Endothelial cell of umbilical vein (primary cell): ENCODE measurements around the gene TREML1. TPM values are rescaled to one million over a fixed set of nuclear protein-coding genes. Genes with fewer than 3 reads are reported as not detected.

Experiments
- BruUV-seq: library from RNA; stranded (reverse); fragments of 400-500 nt; replicated peaks from 2 replicates; lab custom pipeline; 2021; lab: Mats Ljungman, UMichigan
- CTCF ChIA-PET: fragments of 300-600, 350-600 bp; sonication (Branson Sonifier 250); formaldehyde crosslinking; loops from one replicate; lab custom pipeline; 2021; ENCODE audit warnings: antibody characterized with exemption, inconsistent platforms; lab: Charles Lee
- POLR2A ChIA-PET: fragments of 300-600, 350-600 bp; sonication (Branson Sonifier 250); formaldehyde crosslinking; loops from one replicate; lab custom pipeline; 2021; ENCODE audit warnings: antibody characterized with exemption, inconsistent platforms; lab: Charles Lee
- DNase-seq: peaks from one replicate; pipeline ENCODE4 v3.0.0-alpha.2; 2011; ENCODE audit warnings: low read depth, low spot score
- FAIRE-seq: peaks from 2 replicates; lab custom pipeline; 2011; peaks lifted over from hg19 to GRCh38; lab: Jason Lieb, UNC
- H2AFZ ChIP-seq: 2 replicates; pipeline ENCODE4 v1.6.0; 2012; ENCODE audit warnings: low read depth, low read length, control low read depth, inconsistent platforms
- H3K27ac ChIP-seq: 2 replicates; pipeline ENCODE4 v1.5.1; 2011; ENCODE audit warnings: low read depth, mild to moderate bottlenecking, control low read depth, low read length, moderate library complexity; ENCODE audit not compliant: insufficient read depth
- H3K27me3 ChIP-seq, 2 experiments: 2 replicates each; pipeline versions ENCODE4 v1.6.0 to v1.6.1; 2011; ENCODE audit warnings: low read length in 2 of 2, mixed read lengths in 1 of 2; ENCODE audit not compliant: control insufficient read depth in 2 of 2, insufficient read depth in 2 of 2
- H3K36me3 ChIP-seq, 2 experiments: 2 replicates in 1 of 2; 3 replicates in 1 of 2; pipeline ENCODE4 v1.5.1; 2011; ENCODE audit warnings: low read length in 2 of 2, mild to moderate bottlenecking in 1 of 2, moderate library complexity in 1 of 2; ENCODE audit not compliant: control insufficient read depth in 2 of 2, insufficient read depth in 2 of 2; ENCODE audit errors: extremely low read depth in 1 of 2
- H3K4me1 ChIP-seq: 3 replicates; pipeline ENCODE4 v1.5.1; 2011; ENCODE audit warnings: mild to moderate bottlenecking, low read length; ENCODE audit not compliant: control insufficient read depth, insufficient read depth; ENCODE audit errors: extremely low read depth
- H3K4me2 ChIP-seq: 2 replicates; pipeline ENCODE4 v1.6.1; 2011; ENCODE audit warnings: low read length, control low read depth, mixed read lengths; ENCODE audit not compliant: insufficient read depth
- H3K4me3 ChIP-seq, 3 experiments: fragments of 200-600 bp in 1 of 3; sonication (generic), shearing (Covaris generic) in 1 of 3; replicated peaks in 1 of 3; 2 replicates each; pipeline ENCODE4 v1.5.1; 2011 to 2016; ENCODE audit warnings: control low read depth in 3 of 3, low read length in 3 of 3, mild to moderate bottlenecking in 2 of 3, inconsistent platforms in 1 of 3, low read depth in 1 of 3, moderate library complexity in 1 of 3; ENCODE audit not compliant: insufficient read depth in 1 of 3
- H3K79me2 ChIP-seq: 2 replicates; pipeline ENCODE4 v1.6.0; 2012; ENCODE audit warnings: low read length, inconsistent platforms; ENCODE audit not compliant: control insufficient read depth, insufficient read depth
- H3K9ac ChIP-seq: replicated peaks from 2 replicates; pipeline ENCODE3; 2011; ENCODE audit warnings: low read length, control low read depth; ENCODE audit not compliant: insufficient read depth; ENCODE audit errors: extremely low read depth
- H3K9me1 ChIP-seq: replicated peaks from 3 replicates; pipeline ENCODE4 v1.6.0; 2011; ENCODE audit warnings: mild to moderate bottlenecking, low read length; ENCODE audit not compliant: control insufficient read depth, insufficient read depth; ENCODE audit errors: extremely low read depth
- H3K9me3 ChIP-seq: replicated peaks from 2 replicates; pipeline ENCODE4 v1.5.1; 2012; ENCODE audit warnings: low read length, inconsistent platforms; ENCODE audit not compliant: control insufficient read depth, insufficient read depth
- H4K20me1 ChIP-seq: replicated peaks from 2 replicates; pipeline ENCODE3; 2011; ENCODE audit warnings: mild to moderate bottlenecking, low read length; ENCODE audit not compliant: control insufficient read depth, insufficient read depth; ENCODE audit errors: extremely low read depth
- EZH2 ChIP-seq: IDR thresholded peaks from 2 replicates; pipeline ENCODE4 v1.6.1; 2012; ENCODE audit warnings: borderline replicate concordance, low read depth, mild to moderate bottlenecking, moderate library complexity, low read length, inconsistent platforms; ENCODE audit not compliant: severe bottlenecking
- FOS ChIP-seq: IDR thresholded peaks from 2 replicates; pipeline ENCODE4 v1.6.1; 2011; ENCODE audit warnings: mild to moderate bottlenecking, low read length, moderate library complexity, borderline replicate concordance; ENCODE audit not compliant: insufficient read depth
- GATA2 ChIP-seq: IDR thresholded peaks from 2 replicates; pipeline ENCODE4 v1.7.0; 2011; ENCODE audit warnings: low read depth, mild to moderate bottlenecking, moderate library complexity, mixed read lengths, low read length; ENCODE audit not compliant: insufficient read length, insufficient read depth
- JUN ChIP-seq: IDR thresholded peaks from 2 replicates; pipeline ENCODE4 v1.6.1; 2011; ENCODE audit warnings: borderline replicate concordance, low read depth; ENCODE audit not compliant: insufficient read length, insufficient read depth
- MYC ChIP-seq: IDR thresholded peaks from one replicate; pipeline ENCODE4 v1.6.1; 2011; ENCODE audit warnings: mild to moderate bottlenecking, low read depth, low read length
- POLR2A ChIP-seq: IDR thresholded peaks from 2 replicates; pipeline ENCODE4 v1.6.1; 2012; ENCODE audit warnings: low read depth, mild to moderate bottlenecking, control low read depth, low read length
- POLR2AphosphoS5 ChIP-seq: IDR thresholded peaks from 2 replicates; pipeline ENCODE4 v1.6.1; 2012; ENCODE audit warnings: low read depth, mild to moderate bottlenecking, control low read depth, low read length, moderate library complexity; ENCODE audit not compliant: insufficient read depth
- dilution Hi-C: fragments of 300-500 bp; cut with MboI; formaldehyde crosslinking; loops from one replicate; pipeline ENCODE4 v1.15.0; 2019; ENCODE audit warnings: low sequenced_read_pairs; ENCODE audit not compliant: extremely low pct_ligation_motif_present
- intact Hi-C: fragments of 100-400 bp; cut with micrococcal nuclease; formaldehyde crosslinking; loops from one replicate; pipeline ENCODE4 v1.10.0; 2022
- polyA plus RNA-seq, 4 experiments: library from polyadenylated mRNA; depleted of rRNA in 3 of 4; stranded (reverse) in 3 of 4; unstranded in 1 of 4; fragments of >200 nt; gene quantifications; 2 replicates each; pipeline versions ENCODE4 v1.2.1 to v1.2.3, GENCODE V29; 2011 to 2012; ENCODE audit warnings: missing spikeins in 1 of 4
- total RNA-seq: library from RNA; stranded (reverse); gene quantifications from 2 replicates; pipeline ENCODE4 v1.2.3, GENCODE V29; 2021
- TF ChIP-seq, protein P1 (sequence below), 2 donors: IDR thresholded peaks; 1 replicate in 1 of 2; 2 replicates in 1 of 2; pipeline ENCODE4 v1.5.1; 2011; ENCODE audit warnings: low read length in 2 of 2, mild to moderate bottlenecking in 2 of 2, moderate library complexity in 2 of 2, control low read depth in 1 of 2, inconsistent platforms in 1 of 2, low read depth in 1 of 2; ENCODE audit not compliant: insufficient read depth in 1 of 2; ENCODE audit errors: extremely low read depth in 1 of 2
- TF ChIP-seq, protein P2 (sequence below): IDR thresholded peaks from 2 replicates; pipeline ENCODE4 v1.6.1; 2011; ENCODE audit not compliant: insufficient read depth, insufficient read length

The TREML1 gene
- total and polyA plus RNA-seq, 2 donors (not counting 3 experiments of a cell fraction or from before 2014, with no cell fraction given), result not detected

DNA sequence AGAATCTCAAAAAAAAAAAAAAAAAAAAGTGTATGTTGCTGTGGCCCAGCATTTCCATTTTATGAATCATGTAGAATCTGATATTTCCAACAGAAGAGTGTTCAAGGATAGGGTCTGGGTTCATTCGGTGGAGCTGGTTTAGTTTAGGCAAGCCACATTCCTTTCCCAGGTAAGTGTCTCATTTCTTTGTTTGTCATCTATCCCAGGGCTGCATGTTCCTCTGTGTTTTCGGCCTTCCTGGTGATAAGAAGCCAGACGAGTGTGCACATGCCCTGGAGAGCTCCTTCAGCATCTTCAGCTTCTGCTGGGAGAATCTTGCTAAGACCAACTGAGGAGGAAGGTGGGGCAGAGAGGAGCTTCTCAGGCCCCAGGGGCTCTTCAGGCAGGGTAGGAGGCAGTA is 43.1 kb downstream of the TREML1 start:
- ChIA-PET CTCF (no interaction called here), POLR2A (no interaction called here)
- FAIRE-seq (no peak), DNase-seq (no peak)
- TF ChIP-seq MYC (no peak), POLR2A (no peak), EZH2 (no peak), GATA2 (no peak), POLR2AphosphoS5 (no peak), FOS (no peak), JUN (no peak)
- TF ChIP-seq, protein P1, sequence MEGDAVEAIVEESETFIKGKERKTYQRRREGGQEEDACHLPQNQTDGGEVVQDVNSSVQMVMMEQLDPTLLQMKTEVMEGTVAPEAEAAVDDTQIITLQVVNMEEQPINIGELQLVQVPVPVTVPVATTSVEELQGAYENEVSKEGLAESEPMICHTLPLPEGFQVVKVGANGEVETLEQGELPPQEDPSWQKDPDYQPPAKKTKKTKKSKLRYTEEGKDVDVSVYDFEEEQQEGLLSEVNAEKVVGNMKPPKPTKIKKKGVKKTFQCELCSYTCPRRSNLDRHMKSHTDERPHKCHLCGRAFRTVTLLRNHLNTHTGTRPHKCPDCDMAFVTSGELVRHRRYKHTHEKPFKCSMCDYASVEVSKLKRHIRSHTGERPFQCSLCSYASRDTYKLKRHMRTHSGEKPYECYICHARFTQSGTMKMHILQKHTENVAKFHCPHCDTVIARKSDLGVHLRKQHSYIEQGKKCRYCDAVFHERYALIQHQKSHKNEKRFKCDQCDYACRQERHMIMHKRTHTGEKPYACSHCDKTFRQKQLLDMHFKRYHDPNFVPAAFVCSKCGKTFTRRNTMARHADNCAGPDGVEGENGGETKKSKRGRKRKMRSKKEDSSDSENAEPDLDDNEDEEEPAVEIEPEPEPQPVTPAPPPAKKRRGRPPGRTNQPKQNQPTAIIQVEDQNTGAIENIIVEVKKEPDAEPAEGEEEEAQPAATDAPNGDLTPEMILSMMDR (IDR thresholded peaks at IDR 0.05; ENCODE audit: extremely low read depth in 1 of 2, insufficient read depth in 1 of 2, low read depth in 1 of 2, low read length in 2 of 2), result no peak
- TF ChIP-seq, protein P2, sequence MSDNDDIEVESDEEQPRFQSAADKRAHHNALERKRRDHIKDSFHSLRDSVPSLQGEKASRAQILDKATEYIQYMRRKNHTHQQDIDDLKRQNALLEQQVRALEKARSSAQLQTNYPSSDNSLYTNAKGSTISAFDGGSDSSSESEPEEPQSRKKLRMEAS, result no peak
- no peaks in the 10 kb centered on the region for H4K20me1 ChIP-seq
- no peaks in the 10 kb centered on the region for H3K79me2 ChIP-seq
- H3K9ac ChIP-seq, result no peak overlapping the region
- BruUV-seq, result no TSS peak
- intact Hi-C loops (no loop called here), dilution Hi-C loops (no loop called here)
- no peaks in the 10 kb centered on the region for H3K9me1 ChIP-seq
- H3K4me1 ChIP-seq, result no peaks in the 10 kb centered on the region
- no peaks in the 10 kb centered on the region for H3K9me3 ChIP-seq
- H3K27ac ChIP-seq, result no peak overlapping the region
- H3K4me3 ChIP-seq, result no peak overlapping the region
- no peak overlapping the region for H3K4me2 ChIP-seq
- no peaks in the 10 kb centered on the region for H3K36me3 ChIP-seq
- no peak overlapping the region for H2AFZ ChIP-seq
- H3K27me3 ChIP-seq, result no peaks in the 10 kb centered on the region
